ENCODE measurements around the gene VEPH1. TPM values are rescaled to one million over a fixed set of nuclear protein-coding genes. Genes with fewer than 3 reads are reported as not detected.

The VEPH1 gene
- total RNA-seq, 4 donors from 2014 or later: 0.59 to 4.7 (median 2.7) TPM

DNA sequence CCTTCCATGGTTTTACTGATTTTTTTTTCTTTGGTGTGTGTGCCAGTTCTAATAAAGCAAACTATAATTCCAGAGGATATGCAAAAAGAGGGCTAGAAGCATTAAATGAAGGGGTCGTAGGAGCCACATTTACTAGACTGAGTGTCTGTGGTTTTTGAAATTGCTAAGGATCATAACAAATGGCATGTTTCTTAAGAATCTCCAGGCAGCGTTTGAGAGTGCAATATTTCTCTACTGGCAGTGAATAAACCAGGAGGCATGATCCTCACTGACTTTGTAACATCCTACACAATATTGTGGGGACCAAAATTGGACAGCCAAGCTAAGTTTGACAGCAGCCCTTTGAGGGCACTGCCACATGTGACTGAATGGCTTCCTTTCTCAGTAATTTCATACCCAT, 227.4 kb downstream of the VEPH1 start:
- intact Hi-C loops (cut with DNase I; ENCODE audit: low total_unique reads): loop anchor here (5.0 kb wide), 1 partner anchor 391 kb away; no protein-coding TSS in a partner anchor
- no peak for TF ChIP-seq POLR2A (IDR thresholded peaks at IDR 0.05)
- TF ChIP-seq, protein P1, sequence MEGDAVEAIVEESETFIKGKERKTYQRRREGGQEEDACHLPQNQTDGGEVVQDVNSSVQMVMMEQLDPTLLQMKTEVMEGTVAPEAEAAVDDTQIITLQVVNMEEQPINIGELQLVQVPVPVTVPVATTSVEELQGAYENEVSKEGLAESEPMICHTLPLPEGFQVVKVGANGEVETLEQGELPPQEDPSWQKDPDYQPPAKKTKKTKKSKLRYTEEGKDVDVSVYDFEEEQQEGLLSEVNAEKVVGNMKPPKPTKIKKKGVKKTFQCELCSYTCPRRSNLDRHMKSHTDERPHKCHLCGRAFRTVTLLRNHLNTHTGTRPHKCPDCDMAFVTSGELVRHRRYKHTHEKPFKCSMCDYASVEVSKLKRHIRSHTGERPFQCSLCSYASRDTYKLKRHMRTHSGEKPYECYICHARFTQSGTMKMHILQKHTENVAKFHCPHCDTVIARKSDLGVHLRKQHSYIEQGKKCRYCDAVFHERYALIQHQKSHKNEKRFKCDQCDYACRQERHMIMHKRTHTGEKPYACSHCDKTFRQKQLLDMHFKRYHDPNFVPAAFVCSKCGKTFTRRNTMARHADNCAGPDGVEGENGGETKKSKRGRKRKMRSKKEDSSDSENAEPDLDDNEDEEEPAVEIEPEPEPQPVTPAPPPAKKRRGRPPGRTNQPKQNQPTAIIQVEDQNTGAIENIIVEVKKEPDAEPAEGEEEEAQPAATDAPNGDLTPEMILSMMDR (IDR thresholded peaks at IDR 0.05): no peak
- H3K4me3 ChIP-seq (ENCODE audit: low read depth, poor library complexity, severe bottlenecking): no peak overlapping the region
- WGBS, 2 donors: 62 to 71% methylated on average over 2 of the region's 2 CpGs
- no peak for DNase-seq (ENCODE audit: low spot score in 2 of 2)

DNA sequence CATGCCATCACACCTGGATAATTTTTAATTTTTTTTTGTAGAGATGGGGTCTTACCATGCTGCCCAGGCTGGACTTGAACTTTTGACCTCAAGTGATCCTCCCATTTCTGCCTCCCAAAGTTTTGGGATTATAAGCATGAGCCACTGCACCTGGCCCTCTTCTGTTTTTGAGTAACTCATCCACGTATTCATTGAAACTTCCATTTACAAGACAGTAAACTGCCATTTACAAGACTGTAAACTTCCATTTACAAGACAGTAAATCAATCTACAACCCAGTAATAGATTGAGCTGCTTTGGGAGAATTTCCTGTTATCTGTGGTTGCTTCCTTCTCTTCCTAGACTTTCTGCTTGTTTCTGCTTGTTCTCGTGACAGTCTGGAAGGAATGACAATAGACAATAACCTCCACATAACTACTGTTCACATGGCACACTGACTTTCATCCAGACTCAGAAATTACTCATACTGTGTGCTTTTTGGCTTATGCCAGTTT, 228.5 kb downstream of the VEPH1 start:
- no peak for DNase-seq (ENCODE audit: low spot score in 2 of 2)
- intact Hi-C loops (cut with DNase I; ENCODE audit: low total_unique reads): loop anchor here (5.0 kb wide), 1 partner anchor 393 kb away; no protein-coding TSS in a partner anchor
- H3K4me3 ChIP-seq (ENCODE audit: low read depth, poor library complexity, severe bottlenecking): no peak overlapping the region
- 34 to 40% methylated on average over 2 of the region's 2 CpGs for WGBS, 2 donors
- TF ChIP-seq, protein P1 (IDR thresholded peaks at IDR 0.05): no peak
- TF ChIP-seq POLR2A (IDR thresholded peaks at IDR 0.05): no peak

DNA sequence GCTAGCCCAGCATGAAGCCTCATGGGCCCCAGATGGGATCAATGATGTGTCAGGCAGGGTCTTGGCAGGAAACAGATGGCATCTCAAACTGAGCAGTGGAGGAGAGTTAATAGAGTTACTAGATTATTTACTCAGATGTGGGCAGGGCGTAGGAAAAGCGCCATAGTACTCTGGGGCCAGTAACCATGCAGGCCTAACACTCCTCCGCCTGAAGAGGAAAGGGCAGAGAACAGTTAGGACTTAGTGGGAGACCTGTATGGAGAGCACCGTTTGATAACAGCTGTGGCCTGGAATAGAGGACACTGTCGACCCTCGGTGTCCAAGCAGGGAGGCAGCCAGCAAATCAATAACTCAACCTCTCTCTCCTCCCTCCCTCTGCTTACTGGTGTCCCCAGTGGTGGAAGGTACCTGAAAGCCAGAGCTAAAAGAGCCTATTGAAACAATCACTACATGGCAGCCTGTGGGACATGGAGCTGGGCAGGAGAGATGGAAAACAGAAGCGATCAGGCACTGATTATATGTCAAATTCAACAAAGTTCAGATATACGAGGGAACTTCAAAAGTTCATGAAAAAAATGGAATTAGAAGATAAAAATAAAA, 231.8 kb downstream of the VEPH1 start:
- TF ChIP-seq, protein P1 (IDR thresholded peaks at IDR 0.05): no peak
- no peak for TF ChIP-seq POLR2A (IDR thresholded peaks at IDR 0.05)
- intact Hi-C loops (cut with DNase I; ENCODE audit: low total_unique reads): no loop called here
- DNase-seq (ENCODE audit: low spot score in 2 of 2): no peak
- no peak overlapping the region for H3K4me3 ChIP-seq (ENCODE audit: low read depth, poor library complexity, severe bottlenecking)
- 91 to 92% methylated on average over 8 of the region's 8 CpGs for WGBS, 2 donors

DNA sequence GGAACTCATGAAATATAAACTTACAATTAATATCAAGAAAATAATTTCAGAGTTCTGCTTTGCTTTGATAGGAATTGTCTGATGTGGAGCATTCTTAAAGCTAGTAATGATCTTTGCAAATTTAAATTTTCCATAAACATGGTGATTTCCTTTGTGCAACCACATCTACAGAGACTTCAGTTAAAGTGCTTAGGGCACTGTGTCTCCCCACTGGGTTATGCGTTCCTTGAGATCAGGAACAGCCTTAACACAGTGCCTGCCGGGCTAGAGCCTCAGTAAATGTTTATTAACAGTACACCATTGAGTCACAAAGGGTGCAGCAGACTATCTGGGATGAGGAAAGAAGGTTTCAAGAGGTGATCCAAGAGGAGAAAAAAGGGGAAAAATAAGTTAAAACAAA, 235.2 kb downstream of the VEPH1 start:
- TF ChIP-seq, protein P1 (IDR thresholded peaks at IDR 0.05): no peak
- no peak for TF ChIP-seq POLR2A (IDR thresholded peaks at IDR 0.05)
- no peak overlapping the region for H3K4me3 ChIP-seq (ENCODE audit: low read depth, poor library complexity, severe bottlenecking)
- intact Hi-C loops (cut with DNase I; ENCODE audit: low total_unique reads): no loop called here
- DNase-seq (ENCODE audit: low spot score in 2 of 2): no peak
- WGBS, 2 donors: 81 to 82% methylated on average over 2 of the region's 2 CpGs

DNA sequence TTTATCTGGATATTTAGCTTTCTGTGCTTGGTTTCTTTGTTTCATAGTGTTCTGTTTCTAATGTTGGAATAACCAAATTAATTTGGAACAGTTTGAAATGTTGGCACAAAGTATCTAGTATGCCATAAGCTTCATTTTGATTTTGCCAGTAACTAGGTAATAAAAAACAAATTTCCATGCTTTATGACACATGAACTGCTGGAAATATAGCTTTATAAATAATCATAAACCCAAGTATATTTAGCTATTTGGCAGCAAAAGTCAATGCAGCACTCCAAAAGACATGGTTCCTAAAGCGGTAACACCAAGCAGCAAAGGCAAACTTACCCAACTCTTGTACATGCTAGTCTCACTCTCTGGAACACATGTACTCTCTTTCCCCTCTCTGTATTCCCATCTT, 237.3 kb downstream of the VEPH1 start:
- no peak overlapping the region for H3K4me3 ChIP-seq (ENCODE audit: low read depth, poor library complexity, severe bottlenecking)
- intact Hi-C loops (cut with DNase I; ENCODE audit: low total_unique reads): no loop called here
- no peak for DNase-seq (ENCODE audit: low spot score in 2 of 2)
- WGBS, 2 donors: 45 to 61% methylated on average over 1 of the region's 1 CpG
- TF ChIP-seq, protein P1 (IDR thresholded peaks at IDR 0.05): no peak
- no peak for TF ChIP-seq POLR2A (IDR thresholded peaks at IDR 0.05)

DNA sequence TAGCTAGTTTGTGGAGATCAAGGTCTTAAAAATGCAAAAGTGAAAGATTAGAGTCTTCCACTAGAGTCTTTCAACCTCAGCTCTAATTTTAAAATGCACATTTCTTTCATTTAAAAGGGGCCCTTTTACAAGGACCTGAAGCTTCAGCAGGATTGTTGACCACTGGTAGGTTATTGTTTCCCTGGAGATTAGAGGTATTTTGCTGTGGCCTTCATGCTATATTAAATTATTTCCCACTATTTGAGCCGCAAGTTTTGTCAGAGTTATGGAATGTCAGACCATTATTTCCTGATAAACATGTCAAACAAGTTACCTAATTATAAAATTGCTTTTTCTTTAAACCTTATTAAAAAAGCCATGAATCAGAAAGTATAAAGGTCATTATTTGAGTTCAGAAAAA, 240.2 kb downstream of the VEPH1 start:
- 66 to 71% methylated on average over 1 of the region's 1 CpG for WGBS, 2 donors
- DNase-seq (ENCODE audit: low spot score in 2 of 2): no peak
- H3K4me3 ChIP-seq (ENCODE audit: low read depth, poor library complexity, severe bottlenecking): no peak overlapping the region
- TF ChIP-seq, protein P1 (IDR thresholded peaks at IDR 0.05): no peak
- no peak for TF ChIP-seq POLR2A (IDR thresholded peaks at IDR 0.05)
- intact Hi-C loops (cut with DNase I; ENCODE audit: low total_unique reads): no loop called here

Data from lower leg skin (tissue), 4 donors.